SH-SY5Y (cell line): ENCODE measurements around the gene KLHL33.

ENCODE experiments used
- GATA2 ChIP-seq: IDR thresholded peaks from 2 replicates; pipeline ENCODE4 v1.6.1; 2011; ENCODE audit warnings: mild to moderate bottlenecking, low read depth, low read length
- GATA3 ChIP-seq: IDR thresholded peaks from 2 replicates; pipeline ENCODE4 v1.6.1; 2011; ENCODE audit warnings: low read depth, mild to moderate bottlenecking, low read length, moderate library complexity

Gene KLHL33

GRCh38 chr14:20409226-20409625 lies 26.7 kb downstream of the KLHL33 start:
- TF ChIP-seq GATA3 (no peak), GATA2 (no peak)

DNA sequence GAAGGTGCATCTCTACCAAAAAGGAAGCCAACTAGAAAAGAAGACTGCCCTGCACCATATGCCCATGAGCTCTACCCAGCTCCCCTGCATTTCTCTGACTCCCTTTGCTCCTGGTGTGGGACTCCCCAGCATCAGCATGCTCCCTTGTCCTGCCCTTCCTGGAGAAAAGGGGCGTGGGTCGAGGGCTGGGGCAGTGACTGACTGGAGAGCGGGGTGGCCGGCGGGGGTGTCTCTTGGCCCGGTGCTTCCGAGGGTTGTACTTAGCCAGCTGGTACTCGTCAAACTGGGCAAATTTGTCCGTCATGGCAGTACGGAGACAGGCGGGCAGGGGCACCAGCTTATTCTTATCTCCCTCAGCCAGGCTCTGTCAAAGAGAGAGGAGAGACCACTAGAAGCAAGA lies 32.4 kb downstream of the KLHL33 start:
- TF ChIP-seq GATA3 = no peak
- no peak for TF ChIP-seq GATA2

GRCh38 chr14:20400965-20401593 lies 34.9 kb downstream of the KLHL33 start:
- TF ChIP-seq GATA3 = no peak
- TF ChIP-seq GATA2 = no peak

DNA sequence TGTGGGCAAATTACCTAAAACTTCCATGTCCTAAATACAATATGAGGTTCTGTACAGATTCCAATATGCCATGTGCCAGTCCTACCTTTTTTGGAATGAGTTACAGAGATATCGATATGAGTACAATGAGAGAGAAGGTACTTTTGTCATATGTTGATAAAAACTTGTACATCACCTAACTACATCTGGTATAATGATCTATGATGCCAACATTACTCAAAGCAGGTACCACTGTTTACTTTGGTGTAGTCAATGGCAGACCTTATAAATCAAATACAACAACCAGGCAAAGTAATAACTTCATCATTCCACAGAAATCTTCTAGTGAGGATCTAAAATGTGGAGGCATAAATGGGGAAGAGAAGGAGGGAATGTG lies 35.4 kb downstream of the KLHL33 start:
- TF ChIP-seq GATA3 = no peak
- no peak for TF ChIP-seq GATA2

DNA sequence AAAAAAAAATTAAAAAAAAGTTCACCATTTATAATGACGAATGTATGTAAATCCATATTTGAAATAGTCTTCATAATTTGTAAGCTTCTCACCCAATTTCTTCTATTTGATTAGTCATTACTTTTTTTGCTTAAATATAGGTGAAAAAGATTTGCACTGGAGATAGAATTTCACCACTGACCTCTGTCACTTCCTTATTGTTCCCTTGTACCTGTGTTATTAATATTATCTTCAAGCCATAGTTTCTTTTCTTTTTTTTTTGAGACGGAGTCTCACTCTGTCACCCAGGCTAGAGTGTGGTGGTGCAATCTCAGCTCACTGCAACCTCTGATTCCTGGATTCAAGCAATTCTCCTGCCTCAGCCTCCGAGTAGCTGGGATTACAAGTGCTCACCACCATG lies 38.5 kb downstream of the KLHL33 start:
- TF ChIP-seq GATA2 (no peak), GATA3 (no peak)

DNA sequence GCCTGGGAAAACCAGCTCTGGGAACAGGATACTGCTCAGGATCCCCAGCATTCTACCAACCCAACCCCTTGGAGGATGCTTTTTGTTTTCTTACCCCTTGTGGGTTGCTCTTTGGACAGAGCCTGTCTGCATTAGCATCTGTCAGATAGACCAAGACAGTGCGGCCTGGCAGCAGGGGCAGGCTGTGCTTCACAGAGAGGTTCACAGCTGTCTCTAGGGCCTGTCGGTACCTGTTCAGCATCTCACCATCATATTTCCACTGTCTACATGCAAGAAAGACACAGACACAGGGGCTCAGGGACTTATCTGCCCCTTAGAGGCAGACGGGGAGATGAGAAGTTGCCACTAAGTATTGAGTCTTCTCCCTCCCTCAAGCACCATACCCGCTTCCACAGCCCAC lies 44.5 kb downstream of the KLHL33 start:
- no peak for TF ChIP-seq GATA2
- TF ChIP-seq GATA3 = no peak

DNA sequence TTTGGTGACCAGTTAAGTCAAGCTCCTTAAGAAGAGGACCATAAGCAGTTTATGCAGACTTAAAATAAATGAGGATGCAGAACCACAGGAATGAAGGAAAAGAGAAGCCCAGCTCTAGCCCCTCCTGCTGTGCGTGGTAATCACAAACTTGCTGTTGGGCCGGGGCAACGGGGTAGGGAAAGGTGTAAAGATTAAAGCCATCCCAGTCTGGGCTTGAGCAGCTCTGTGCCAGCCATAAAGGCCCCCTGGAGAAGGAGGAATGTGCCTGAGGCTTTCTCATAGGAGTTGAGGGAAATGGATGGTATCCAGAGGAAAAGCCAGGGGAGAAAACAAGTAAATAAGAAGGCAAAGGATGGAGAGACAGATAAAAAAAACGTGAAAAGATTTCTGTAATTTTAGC lies 47.8 kb downstream of the KLHL33 start:
- TF ChIP-seq GATA2 = no peak
- no peak for TF ChIP-seq GATA3

- TF ChIP-seq GATA3 = no peak
- no peak for TF ChIP-seq GATA2
Measured at GRCh38 chr14:20387576-20387975, 48.4 kb downstream of the KLHL33 start.

DNA sequence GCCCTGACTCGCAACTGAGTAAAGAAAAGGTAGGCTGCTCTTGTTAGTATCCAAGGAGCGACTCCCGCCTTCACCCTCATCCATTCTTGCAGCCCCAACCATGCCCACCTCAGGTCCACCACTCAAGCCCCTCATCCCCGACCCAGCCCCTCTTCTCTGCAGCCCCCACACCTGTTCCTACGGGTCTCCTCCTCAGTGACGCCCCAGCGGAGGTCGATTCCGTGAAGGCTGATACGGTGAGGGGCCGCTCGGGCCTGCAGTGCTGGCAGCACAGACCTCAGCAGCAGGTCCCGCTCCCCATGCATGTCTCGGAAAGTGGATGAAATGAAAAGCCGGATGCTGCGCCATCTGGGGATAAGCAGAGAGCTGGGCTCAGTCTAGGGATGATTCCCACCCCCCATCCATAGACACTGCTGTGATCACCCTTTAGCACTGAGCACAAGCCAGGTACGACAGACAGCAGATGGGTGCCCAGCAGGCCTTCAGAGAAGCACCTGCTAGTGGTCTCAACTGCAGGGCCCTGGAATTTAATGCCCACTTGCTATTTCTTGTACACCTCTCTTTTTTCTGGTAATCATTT lies 49.6 kb downstream of the KLHL33 start:
- TF ChIP-seq GATA3 = no peak
- no peak for TF ChIP-seq GATA2

GRCh38 chr14:20384886-20385285 lies 51.1 kb downstream of the KLHL33 start:
- TF ChIP-seq GATA3 (no peak), GATA2 (no peak)

DNA sequence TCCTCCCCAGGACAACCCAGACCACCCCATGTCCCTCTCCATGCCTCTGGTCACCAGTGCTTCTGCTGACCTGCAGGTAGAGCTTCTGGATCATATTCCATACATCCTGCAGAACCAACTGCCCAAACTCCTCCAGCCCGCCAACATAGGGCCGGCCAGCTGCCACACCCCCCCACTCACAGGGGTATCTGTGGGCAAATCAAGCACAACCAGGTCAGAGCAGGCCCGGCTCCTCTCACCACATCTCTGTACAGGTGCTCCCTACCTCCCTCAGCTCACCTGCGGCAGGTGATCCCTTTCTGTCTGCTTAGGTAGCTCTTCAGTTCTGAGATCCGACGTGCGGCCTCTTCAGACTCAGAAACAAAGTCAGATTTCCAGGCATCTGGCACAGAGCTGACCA lies 51.6 kb downstream of the KLHL33 start:
- no peak for TF ChIP-seq GATA3
- no peak for TF ChIP-seq GATA2

GRCh38 chr14:20383636-20384035 lies 52.3 kb downstream of the KLHL33 start:
- no peak for TF ChIP-seq GATA2
- TF ChIP-seq GATA3 = no peak

DNA sequence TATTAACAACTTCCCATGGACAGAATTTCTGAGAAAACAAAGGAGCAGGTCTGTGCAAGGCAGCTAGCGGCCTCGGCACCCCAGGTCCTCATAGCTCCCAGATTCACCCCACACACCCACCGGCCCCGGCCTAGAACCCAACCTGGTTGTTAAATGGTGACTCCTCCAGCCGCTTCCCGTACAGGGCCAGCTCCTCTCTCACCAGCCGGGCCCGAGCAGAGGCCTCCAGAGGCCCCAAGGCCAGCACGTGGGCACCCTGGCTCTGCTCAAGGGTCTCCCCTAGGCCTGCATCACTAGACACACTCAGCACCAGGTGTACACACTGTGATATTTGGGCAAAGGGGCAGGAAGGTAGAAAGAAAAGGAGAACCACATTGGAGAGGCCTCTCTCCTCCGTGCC lies 52.9 kb downstream of the KLHL33 start:
- TF ChIP-seq GATA2 (no peak), GATA3 (no peak)

DNA sequence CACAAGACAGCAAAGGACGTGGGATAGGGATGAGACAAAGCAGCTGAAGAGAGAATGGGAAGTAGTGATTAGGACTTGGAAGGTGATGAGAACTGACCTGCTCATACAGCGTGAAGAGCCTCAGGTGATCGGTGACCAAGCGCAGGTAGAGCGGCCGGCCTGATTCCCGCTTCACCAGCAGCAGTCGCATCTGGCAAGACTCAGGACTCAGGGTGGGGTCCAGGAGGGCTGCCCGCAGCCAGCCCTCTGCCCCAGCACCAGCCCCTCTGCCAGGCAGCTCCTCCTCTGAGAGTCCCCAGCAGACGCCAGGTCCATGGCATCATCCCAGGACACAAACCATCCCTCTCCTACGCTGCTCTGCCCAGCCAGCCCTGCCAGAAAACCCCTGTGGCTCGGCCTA lies 53.4 kb downstream of the KLHL33 start:
- no peak for TF ChIP-seq GATA3
- no peak for TF ChIP-seq GATA2

DNA sequence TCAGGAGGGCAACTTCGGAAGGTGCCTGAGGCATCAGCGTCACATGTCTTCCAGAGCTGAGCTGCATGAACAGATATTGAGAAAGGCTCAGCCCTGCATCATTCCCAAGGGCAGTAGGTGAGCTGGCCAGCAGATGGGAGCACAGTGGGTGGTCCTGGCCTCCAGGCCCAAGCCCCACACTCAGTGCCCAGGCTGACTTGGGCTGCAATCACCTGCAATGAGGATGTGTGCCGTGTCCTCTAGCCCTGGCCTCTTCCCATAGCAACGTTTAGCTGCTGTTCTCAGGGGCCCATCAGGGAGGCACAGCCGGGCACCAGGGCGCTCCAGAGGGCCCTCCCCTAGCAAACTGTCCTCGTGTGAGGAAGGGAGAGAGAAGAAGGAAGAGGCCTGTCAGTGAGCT lies 54.6 kb downstream of the KLHL33 start:
- TF ChIP-seq GATA2 (no peak), GATA3 (no peak)

- TF ChIP-seq GATA3 (no peak), GATA2 (no peak)
Measured at GRCh38 chr14:20380681-20381080, 55.3 kb downstream of the KLHL33 start.
